Measurements from ENCODE around the gene ELP5.
A peak's percentile ranks its signal among the peaks of the same experiment; 100 is the strongest.

Gene ELP5

DNA sequence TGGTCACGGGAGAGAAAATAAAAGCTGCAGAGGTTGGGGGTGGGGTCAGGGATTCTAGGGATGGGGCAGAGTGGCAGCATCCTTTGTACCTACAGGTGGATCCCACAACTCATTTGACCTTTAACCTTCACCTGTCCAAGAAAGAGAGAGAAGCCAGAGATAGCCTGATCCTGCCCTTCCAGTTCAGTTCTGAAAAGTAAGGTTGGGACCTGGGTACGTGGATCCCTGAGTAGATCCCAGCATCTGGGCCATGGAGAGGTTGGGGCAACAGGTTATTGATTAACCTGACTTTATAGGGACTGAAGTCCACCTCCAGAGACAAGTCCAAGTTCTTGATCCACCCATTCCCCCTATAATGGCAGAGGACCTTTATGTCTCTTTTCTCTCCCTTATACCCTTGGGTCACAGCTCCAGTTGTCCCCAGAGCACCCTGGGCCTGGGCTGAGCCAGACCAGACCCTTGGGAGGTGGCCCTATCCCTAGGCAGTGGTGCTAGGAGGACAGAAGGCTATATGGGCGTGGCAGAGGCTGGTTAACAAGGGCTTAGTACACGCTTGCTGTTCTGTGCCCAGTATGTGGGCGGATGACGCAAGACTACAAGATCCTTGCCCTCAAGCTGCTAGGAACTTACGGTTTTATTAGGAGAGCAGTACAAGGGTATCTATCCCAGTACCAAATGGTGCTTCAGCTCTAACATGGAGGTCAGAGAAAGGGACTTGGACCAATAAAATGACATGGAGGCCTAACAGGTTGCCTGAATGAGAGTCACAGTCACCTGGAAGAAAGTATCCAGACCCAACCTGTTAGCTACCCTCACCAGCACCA lies 6.9 kb downstream of the ELP5 start:
- DNase-seq, result no peak

DNA sequence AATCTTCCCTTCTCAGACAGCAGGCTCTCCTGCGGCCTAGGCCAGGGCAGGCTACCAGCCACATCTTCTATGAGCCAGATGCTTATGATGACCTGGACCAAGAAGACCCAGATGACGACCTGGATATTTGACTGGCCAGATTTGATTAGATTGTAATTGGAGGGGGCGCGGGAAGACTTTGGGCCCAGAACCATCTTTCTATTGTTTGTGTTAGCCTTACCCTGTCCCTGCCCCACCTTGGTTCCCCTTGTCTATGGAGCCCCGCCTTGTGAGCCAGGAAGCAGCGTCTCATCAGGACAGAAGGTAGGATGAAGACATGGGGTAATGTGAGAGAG lies 7.5 kb downstream of the ELP5 start:
- DNase-seq, result no peak

DNA sequence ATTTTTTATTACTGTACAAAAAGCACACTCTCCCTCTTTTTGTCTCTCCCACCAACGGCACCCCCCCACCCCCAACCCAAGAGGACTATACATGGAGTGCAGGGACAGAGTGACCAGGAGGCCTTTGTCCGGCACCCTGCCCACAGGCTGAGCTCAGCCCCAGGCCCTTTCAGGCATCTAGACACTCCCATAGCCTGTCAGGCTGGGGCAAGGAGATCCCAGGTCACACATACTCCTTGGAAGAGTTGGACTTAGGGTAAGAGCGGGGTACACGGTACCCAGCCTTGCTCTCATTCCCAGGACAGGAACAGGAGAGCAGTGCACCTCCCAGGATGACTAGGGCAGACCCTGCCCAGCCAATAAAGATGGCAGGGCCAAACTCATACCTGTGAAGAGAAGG lies 8.1 kb downstream of the ELP5 start:
- no peak for DNase-seq

DNA sequence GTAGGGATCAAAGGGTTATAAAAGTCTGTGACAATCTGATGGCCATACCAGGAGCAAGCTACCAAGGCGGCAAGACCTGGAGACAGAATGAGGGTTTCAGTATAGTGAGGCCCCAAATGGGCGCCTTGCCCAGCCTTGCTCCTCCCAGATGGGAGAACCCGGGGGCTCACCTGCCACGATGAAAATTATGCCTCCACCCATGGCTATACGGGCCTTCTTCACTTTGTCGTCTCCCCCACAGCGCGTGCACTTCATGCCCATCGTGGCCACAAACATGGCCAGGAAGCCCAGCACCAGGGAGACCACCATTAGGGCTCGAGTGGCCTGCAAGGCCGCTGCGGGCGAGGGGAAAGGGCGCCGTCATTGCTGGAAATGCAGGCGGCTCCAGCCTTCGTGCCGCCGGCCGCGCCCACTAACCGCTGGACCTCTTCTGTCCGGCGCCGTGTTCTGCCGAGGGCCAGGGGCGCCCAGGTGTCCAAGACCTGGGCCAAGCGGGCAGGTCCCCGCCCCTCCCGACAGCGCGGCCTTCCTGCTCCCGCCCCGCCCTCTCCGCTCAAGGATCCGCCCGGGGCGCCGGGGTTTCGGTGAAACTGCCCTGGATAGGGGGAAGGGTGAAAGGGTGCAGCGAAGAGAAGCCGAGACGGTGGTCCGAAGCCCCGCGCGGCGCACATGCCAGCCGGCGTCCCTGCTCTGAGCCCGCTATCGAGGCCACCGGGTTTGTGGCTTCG lies 8.8 kb downstream of the ELP5 start:
- peak; percentile 33 for DNase-seq

DNA sequence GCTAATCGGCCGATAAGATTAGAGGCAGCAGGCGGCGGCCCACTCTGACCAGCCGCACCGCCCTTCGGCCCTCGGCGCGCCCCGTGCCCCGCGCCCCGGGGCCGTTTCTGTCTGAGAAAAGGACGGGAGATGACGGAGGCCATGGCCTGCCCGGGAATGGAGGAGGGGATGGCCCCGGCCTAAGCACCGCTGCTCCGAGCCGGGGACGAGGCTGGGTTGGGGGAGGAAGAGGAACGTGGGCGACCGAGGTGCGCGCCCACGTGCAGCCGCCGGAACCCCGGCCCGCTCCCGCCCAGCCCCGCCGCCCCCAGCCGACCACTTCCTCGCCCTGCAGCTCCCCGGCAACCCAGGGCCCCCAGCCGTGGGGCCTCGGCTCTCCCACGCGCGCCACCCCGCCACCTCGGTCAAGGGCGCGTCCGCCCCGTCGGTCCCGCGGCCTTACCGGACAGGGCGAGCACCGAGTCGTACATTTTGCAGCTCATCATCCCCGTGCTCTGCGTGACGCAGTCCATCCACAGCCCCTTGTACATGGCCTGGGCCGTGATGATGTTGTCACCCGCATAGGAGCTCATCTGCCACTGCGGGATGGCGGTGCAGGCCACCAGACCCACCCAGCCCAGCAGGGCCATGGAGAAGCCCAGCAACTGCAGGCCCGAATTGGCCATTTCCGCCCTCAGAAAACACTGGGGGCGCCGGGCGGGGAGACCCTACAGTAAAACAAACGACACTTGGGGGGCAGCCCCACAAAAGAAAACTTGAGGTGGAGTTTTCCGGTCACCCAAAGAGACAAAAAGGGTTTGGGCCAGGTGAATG lies 9.6 kb downstream of the ELP5 start:
- DNase-seq, result no peak

DNA sequence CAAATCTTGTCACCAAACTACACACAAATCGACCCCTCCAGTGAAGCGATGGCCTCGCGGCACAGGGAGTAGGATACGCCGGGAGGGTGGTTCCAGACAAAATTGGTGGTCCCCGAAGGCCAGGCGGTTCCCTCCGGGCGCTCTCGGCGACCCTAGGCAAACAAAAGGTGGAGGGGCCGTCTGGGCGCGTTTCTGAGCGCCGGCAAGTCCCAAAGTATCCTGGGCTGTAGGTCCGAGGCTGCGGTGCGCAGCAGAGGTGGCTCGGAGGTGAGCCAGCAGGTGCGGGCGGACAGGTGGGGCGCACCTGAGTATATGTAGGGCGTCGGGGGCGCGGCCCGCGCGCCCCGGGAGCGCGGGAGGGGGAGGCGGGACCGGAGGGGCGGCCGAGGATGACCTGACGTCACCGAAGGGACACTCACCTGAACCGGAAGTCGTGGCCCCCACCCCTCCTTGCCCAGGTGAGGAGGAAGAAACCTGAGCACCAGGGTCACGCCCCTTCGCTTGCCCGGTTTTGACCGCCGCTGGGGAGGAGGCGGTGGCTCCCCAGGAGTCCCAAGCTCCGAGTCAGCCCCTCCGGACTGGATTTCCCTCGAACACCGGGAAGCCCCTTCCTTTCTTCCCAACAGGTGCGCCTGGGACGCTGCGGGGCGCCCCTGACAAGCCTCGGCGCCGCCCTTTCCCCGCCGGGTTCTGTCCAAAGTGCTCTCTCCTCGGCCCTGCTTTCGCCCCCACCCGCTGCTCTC lies 10.3 kb downstream of the ELP5 start, which contains the start of gene CLDN7:
CLDN7 (minus strand) TSS at position 287 of the 743 bp plus-strand sequence. CDS start 435 bp downstream, outside the sequence.
- DNase-seq, result no peak

DNA sequence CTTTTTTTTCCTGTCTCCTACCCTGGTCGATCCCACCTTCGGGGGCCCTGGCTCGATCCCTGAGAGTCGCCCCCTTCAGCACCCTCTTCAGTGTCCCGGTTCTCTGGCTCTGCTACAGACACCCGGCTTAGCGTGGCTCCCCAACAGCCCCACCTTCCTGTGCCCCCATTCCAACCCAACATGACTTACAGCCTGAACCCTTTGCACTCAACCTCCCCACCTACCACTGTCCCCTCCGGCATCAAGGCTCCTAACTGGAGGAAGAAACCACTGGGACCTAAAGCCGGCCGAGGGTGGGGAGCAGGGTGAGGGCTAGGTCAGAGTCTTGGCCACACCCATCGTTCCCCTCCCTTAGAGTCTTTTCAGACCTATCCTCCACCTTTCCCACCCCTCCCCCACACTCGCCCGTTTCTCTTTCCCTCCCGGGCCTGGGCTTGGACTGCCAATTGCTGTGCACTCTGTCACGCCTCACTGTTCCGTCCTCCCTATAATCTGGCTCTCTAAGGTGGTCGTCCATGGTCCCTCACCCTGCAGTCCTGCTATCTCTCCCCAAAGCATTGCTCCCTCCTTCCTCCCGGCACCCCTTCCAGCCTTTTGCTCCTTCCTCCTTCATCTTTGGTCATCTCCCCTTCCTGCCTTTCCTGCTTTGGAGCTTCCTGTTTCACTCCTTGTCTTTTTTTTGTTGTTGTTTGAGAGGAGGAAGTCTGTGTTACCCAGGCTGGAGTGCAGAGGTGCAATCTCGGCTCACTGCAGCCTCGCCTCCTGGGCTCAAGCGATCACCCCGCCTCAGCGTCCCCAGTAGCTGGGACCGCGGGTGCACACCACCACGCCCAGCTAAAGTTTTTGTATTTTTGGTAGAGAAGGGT lies 11.2 kb downstream of the ELP5 start:
- DNase-seq, result no peak

DNA sequence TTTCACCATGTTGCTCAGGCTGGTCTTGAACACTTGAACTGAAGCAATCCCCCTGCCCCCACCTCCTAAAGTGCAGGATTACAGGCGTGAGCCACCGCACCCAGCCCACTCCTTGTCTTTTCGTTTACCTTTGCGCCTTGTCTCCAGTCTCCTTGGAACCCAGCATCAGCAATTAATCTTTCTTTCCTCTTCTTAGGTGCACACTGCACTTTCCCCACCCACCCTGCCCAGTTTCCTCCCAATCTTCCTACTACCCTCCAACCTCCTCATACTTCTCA lies 11.7 kb downstream of the ELP5 start:
- no peak for DNase-seq

DNA sequence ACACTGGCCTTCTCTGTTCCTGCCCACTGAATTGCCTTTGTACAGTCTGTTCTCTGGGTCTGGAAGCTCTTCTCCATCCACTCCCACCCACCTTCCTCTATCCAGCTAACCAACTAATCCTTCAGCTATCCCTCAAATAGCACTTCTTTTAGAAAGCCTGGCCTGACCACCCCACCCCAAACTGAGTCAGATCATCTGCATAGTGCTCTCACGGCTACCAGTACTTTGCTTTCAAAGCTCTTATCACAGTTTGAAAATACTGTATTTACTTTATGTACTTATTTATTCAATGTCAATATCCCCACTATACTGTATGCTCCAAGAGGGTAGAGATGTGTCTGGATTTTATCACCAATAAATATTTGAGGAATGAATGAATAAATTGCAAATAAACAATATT lies 14.8 kb downstream of the ELP5 start:
- DNase-seq, result no peak

DNA sequence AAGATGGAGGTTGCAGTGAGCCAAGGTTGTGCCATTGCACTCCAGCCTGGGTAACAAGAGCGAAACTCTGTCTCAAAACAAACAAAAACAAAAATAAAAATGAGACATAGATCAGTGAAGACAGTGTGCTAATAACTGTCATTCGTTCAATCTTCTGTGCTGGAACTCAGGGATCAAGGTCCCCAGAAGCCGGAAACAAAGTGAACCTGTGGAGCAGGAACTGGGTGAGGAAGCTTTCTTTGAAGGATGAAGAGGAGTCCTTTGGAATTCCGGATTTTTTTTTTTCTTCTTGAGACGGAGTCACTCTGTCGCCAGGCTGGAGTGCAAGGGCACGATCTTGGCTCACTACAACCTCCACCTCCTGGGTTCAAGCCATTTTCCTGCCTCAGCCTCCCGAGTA lies 27.4 kb downstream of the ELP5 start:
- DNase-seq, result no peak

DNA sequence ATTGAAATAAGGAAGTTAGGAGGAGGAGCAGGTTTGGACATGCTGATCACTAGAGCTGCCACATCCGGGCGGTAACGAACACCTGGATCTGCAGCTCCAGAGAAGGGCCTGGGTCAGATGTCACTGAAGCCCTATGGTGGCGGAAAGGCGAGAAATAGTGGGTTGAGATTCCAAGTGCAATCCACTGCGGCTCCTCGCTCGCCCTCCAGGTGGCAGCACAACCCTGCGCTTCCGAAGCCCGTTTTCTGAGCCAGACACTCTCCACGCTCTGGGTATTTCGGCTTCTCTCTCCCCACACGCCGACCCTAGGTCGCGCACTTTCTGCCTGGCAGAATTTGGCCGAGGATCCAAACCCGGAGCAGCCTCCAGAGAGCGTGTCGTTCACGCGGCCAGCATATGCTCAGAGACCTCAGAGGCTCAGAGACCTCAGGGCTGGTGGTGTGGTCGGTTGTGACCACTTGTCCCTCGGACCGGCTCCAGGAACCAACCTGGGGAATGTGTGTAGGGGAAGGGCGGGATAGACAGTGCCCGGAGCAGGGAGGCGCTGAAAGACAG lies 28.6 kb downstream of the ELP5 start:
- peak; percentile 88 for DNase-seq

DNA sequence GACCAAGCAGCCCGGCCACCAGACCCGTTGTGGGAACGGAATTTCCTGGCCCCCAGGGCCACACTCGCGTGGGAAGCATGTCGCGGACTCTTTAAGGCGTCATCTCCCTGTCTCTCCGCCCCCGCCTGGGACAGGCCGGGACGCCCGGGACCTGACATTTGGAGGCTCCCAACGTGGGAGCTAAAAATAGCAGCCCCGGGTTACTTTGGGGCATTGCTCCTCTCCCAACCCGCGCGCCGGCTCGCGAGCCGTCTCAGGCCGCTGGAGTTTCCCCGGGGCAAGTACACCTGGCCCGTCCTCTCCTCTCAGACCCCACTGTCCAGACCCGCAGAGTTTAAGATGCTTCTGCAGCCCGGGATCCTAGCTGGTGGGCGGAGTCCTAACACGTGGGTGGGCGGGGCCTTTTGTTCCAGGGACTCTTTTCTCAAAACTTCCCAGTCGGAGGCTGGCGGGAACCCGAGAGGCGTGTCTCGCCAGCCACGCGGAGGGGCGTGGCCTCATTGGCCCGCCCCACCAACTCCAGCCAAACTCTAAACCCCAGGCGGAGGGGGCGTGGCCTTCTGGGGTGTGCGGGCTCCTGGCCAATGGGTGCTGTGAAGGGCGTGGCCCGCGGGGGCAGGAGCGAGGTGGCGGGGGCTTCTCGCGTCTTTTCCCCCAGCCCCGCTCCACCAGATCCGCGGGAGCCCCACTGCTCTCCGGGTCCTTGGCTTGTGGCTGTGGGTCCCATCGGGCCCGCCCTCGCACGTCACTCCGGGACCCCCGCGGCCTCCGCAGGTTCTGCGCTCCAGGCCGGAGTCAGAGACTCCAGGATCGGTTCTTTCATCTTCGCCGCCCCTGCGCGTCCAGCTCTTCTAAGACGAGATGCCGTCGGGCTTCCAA lies 29.3 kb downstream of the ELP5 start, which contains the start of gene SLC2A4:
SLC2A4 (plus strand) TSS at position 645 of the 879 bp plus-strand sequence; CDS start at position 862, 217 bp downstream.
- peak; percentile 91 for DNase-seq

DNA sequence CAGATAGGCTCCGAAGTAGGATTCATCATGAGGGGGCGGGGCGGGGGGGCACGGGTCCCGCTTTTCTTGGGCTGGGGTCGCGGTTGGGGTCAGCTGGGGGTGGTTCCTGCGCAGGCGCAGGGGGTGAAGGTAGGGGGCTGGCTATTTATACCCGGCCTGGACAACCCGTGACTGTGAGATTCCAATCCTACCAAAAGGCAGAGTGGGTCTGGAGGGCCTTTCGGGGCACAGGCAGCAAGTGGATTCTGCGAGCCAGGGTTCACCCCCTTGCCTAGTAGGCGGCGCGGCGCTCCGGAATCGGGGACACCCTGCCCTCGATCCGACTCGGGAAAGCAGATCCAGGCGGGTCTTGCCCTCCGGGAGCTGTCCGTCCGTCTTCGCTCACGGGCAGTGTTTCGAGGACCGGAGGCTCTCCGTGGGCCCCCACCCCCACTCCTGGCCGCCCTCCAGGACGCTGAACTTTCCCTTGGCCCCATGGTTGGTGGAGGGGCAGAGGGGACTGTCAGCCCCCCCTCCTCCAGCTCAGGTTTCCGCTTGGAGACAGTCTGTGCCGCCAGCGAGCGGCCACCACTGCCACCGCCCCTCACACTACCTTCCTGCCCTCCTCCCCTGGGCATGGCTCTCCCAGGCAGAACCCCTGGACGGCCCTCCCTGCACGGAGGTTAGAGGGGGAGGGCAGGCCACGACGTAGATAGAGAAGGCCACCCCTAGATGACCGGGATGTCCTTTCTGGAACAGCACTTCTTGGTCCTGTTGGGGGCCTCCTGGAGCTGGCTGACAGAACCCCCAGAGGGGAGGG lies 30.1 kb downstream of the ELP5 start:
- no peak for DNase-seq

DNA sequence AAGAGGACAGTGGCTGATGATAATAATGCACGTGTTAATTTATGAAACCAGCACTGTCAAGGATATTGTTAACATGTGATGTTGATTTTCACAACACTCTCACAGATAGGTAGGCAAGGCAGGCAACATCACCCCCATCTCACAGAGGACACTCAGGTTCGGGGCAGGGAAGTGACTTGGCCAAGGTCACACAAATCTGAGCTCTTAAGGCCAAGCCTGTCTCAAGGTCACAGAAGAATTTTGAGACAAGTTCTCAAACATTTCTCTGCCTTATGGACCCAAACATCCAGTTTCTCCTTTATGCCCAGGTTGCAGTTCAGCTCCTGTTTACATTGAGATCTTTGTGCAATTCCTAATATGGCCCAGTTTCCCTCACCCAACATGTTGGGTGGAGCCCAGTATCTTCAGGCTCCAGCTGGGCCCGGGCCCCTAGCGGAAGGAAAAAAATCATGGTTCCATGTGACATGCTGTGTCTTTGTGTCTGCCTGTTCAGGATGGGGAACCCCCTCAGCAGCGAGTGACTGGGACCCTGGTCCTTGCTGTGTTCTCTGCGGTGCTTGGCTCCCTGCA lies 30.8 kb downstream of the ELP5 start:
- DNase-seq, result no peak

DNA sequence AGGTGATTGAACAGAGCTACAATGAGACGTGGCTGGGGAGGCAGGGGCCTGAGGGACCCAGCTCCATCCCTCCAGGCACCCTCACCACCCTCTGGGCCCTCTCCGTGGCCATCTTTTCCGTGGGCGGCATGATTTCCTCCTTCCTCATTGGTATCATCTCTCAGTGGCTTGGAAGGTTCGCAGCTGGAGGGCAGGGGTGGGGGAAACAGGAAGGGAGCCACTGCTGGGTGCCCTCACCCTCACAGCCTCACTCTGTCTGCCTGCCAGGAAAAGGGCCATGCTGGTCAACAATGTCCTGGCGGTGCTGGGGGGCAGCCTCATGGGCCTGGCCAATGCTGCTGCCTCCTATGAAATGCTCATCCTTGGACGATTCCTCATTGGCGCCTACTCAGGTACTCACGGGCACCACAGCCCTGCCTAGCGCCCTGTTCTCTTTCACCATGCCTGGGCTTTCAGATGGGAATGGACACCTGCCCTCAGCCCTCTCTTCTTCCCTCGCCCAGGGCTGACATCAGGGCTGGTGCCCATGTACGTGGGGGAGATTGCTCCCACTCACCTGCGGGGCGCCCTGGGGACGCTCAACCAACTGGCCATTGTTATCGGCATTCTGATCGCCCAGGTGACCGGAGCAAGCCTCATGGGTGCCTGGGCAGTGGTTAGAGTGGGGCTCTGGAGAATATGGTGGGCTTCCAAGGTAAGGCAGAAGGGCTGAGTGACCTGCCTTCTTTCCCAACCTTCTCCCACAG lies 31.6 kb downstream of the ELP5 start:
- DNase-seq, result no peak

DNA sequence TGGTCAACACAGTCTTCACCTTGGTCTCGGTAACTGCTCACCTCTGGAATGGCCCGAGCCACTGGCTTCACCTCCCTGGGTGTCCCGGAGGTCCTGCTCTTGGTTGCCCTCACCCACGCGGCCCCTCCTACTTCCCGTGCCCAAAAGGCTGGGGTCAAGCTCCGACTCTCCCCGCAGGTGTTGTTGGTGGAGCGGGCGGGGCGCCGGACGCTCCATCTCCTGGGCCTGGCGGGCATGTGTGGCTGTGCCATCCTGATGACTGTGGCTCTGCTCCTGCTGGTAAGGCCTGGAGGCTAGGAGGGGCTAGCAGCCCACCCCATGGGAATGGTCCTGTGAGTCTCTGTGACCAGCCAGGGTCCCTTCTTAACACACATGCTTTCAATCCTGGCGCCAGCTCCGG lies 32.9 kb downstream of the ELP5 start:
- no peak for DNase-seq

DNA sequence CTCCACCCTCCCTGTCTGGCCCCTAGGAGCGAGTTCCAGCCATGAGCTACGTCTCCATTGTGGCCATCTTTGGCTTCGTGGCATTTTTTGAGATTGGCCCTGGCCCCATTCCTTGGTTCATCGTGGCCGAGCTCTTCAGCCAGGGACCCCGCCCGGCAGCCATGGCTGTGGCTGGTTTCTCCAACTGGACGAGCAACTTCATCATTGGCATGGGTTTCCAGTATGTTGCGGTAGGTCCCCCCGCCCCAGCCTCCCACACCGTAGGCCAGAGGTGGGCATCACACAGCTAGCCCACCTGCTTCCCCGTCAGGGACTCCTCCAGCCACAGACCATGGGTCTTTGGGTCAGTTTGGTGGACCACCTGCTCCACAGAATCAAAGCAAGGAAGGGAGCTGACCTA lies 33.7 kb downstream of the ELP5 start:
- DNase-seq, result no peak

DNA sequence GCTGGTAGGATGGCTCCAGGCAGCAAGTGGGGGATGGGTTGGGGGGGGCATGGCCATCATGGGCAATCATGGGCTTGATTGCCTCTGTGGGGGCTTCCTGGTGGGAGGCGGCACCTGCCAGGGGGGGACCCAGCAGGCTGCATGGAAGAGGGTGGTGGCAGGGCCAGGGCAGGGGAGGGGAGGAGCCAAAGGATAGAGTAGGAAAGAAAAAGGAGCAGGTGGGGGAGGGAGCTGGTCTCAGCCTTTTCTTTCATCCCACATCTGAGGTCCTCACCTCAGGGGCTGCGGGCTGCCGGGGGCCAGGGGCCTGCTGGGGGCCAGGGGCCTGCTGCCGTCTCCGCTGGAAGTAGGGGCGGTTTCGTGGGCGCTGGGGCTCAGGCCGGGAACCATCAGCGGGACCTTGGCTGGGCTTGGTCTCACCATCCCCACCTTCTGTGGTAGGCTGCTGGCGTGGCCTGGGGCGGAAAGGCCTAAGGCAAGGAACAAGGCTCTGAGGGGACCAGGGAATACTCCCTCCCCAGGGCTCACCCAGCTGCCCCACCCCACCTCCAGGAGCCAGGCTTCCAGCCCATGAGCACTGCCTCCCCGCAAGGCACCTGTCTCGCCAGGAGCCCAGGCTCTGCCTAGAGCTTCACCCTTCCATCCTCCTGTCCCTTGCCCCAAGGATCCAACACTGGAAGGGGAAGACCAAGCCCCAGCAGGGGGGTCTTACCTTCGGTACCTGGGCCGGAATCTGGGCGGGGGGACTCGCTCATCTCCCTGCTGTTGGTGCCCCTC lies 37.4 kb downstream of the ELP5 start:
- DNase-seq, result no peak

Data from stimulated activated CD4-positive, alpha-beta T cell treated with anti-CD3 and anti-CD28 coated beads, Interleukin-4, amount 100 ng/mL, for 24 hours (primary cell).